Measurements from ENCODE around the gene MAP3K14.

The MAP3K14 gene

DNA sequence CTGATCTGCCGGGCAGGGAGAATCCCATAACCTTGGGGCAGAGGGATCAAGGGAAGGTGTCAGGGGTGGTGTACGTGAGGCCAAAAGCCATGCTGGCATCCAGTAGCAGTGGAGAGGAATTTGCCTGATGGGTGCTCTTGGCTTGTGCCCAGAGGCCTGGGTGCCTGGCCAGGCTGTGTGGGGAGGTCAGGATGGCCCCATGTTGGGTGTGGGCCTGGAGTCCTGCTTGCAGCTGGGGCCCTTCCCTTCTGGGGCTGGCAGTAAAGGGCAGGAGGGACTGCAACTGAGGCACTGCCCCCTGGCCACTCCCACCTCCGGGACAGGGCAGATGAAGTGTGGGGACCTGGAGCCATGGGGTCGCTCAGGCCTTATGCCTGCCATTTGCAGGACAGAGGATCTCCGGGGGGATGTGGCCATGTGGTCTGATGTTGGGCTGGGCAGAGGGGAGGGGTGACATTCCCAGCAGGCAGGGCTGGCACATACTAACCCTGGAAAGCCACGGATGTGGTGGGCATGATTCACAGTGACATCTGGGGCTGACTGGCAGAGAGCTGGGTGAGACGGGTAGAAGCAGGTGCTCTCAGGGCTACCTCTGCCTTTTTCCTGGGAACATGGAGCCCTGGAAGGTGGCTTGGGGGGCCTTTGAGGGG, 91.6 kb downstream of the MAP3K14 start:
- Histone ChIP-seq H3K9ac (ENCODE audit: insufficient read length) (no peak overlapping the region), H3K9me3 (ENCODE audit: low read depth, low read length) (no peaks in the 10 kb centered on the region), H3K4me3 (no peak overlapping the region), H3K36me3 (ENCODE audit: insufficient read depth, low read length) (no peaks in the 10 kb centered on the region), H3K27ac (no peak overlapping the region)
- DNase-seq (ENCODE audit: low read depth, low spot score), result no peak
- TF ChIP-seq FOXP2 (optimal IDR thresholded peaks at IDR 0.05; ENCODE audit: control extremely low read depth, extremely low read length, insufficient read depth), result no peak
- TF ChIP-seq EZH2 (IDR thresholded peaks at IDR 0.05), result no peak
- no peak for TF ChIP-seq POLR2AphosphoS5 (IDR thresholded peaks at IDR 0.05; ENCODE audit: borderline replicate concordance, low read depth, low read length)

DNA sequence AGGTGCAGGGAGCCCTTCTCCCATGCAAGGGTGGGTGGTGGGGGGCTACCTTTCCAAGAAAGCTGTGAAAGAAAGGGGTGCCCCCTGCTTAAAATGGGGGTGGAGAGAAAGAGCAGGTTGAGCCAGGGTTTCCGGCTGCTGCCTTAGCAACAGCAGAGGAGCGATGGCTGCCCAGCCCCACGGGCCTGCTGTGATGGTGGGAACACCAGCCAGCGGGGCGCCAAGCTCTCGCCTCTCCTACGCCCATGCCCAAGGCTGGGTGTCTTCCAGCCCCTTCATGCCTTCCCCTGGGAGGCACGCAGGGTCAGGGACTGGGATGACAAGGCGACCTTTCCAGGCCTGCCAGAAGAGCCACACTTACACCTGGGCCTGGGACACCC, 92.2 kb downstream of the MAP3K14 start:
- Histone ChIP-seq H3K9me3 (ENCODE audit: low read depth, low read length) (no peaks in the 10 kb centered on the region), H3K27ac (no peak overlapping the region), H3K9ac (ENCODE audit: insufficient read length) (no peak overlapping the region), H3K4me3 (no peak overlapping the region), H3K36me3 (ENCODE audit: insufficient read depth, low read length) (no peaks in the 10 kb centered on the region)
- TF ChIP-seq EZH2 (IDR thresholded peaks at IDR 0.05) (no peak), POLR2AphosphoS5 (IDR thresholded peaks at IDR 0.05; ENCODE audit: borderline replicate concordance, low read depth, low read length) (no peak), FOXP2 (optimal IDR thresholded peaks at IDR 0.05; ENCODE audit: control extremely low read depth, extremely low read length, insufficient read depth) (no peak)
- DNase-seq (ENCODE audit: low read depth, low spot score), result no peak

DNA sequence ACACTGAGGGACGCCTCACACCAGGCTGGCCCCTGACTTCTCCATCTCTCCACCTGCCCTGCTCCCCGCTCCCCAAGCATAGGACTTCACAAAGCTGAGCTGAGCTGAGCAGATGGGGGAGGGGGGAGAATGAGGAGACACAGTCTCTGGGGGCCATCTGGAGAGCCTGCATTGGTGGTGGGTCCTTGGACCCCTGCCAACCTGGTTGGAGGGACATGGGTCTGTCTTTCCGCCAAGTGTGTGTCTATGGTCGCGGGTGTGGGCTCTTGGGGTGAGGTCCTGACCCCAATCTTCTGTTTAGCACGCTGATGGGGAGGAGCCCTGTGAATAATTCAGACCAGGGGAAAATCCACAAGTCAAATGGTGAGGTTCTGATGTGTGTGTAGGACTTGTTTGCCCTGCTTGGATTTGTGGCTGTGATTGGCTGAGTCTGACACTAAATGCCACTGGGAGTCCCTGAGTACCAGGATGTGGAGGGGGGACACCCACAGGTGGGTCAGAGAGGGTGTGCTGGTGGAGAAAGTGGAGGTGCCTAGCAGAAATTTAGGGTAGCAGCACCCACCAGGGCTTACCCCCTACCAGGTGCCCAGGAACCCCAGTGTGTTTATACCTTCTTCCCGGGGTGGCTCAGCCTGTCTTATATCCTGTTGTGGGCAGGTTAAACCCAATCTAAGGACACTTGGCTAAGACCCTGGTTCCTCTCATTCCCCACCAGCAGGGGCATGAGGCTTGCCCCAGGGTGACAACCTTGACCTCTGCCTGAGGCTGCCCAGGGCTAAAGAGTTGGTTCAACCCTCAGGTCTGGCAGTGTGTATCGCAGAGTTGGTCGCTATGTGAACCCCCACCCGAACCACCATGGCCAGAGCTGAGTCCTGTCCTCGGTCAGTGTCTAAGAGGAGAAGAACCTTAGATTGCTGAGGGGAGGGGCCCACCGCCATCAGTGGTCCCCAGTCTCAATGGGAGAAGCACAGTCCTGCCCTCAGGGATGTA, 93.0 kb downstream of the MAP3K14 start:
- Histone ChIP-seq H3K4me3 (peak overlapping the region; percentile 76; the same call in 1 of the 2 replicates), H3K9ac (ENCODE audit: insufficient read length) (no peak overlapping the region), H3K27ac (no peak overlapping the region), H3K9me3 (ENCODE audit: low read depth, low read length) (no peaks in the 10 kb centered on the region), H3K36me3 (ENCODE audit: insufficient read depth, low read length) (no peaks in the 10 kb centered on the region)
- TF ChIP-seq POLR2AphosphoS5 (IDR thresholded peaks at IDR 0.05; ENCODE audit: borderline replicate concordance, low read depth, low read length) (no peak), EZH2 (IDR thresholded peaks at IDR 0.05) (no peak), FOXP2 (optimal IDR thresholded peaks at IDR 0.05; ENCODE audit: control extremely low read depth, extremely low read length, insufficient read depth) (no peak)
- no peak for DNase-seq (ENCODE audit: low read depth, low spot score)

- TF ChIP-seq EZH2 (IDR thresholded peaks at IDR 0.05), result no peak
- H3K36me3 ChIP-seq (ENCODE audit: insufficient read depth, low read length), result no peaks in the 10 kb centered on the region
- DNase-seq (ENCODE audit: low read depth, low spot score), result no peak
- H3K27ac ChIP-seq, result no peak overlapping the region
- peak overlapping the region; percentile 76 for H3K4me3 ChIP-seq
- H3K9ac ChIP-seq (ENCODE audit: insufficient read length), result no peak overlapping the region
- H3K9me3 ChIP-seq (ENCODE audit: low read depth, low read length), result no peaks in the 10 kb centered on the region
Measured at GRCh38 chr17:45222996-45223538, 93.8 kb downstream of the MAP3K14 start.

- Histone ChIP-seq H3K4me3 (peak overlapping the region; percentile 76), H3K27ac (no peak overlapping the region)
- DNase-seq (ENCODE audit: low read depth, low spot score), result no peak
Measured at GRCh38 chr17:45222289-45222995, 94.4 kb downstream of the MAP3K14 start.

DNA sequence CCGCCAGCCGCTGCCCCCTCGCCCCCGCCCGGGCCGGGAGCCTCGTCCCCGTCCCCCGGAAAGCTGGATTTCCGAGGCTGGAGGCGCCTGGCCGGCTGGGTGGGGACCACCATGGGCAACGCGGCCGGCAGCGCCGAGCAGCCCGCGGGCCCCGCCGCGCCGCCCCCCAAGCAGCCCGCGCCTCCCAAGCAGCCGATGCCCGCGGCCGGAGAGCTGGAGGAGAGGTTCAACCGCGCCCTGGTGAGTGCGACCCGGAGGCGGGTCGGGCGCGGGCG, 94.9 kb downstream of the MAP3K14 start:
- H3K9ac ChIP-seq (ENCODE audit: insufficient read length), result no peak overlapping the region
- peak overlapping the region; percentile 76 for H3K4me3 ChIP-seq
- no peak for DNase-seq (ENCODE audit: low read depth, low spot score)
- no peaks in the 10 kb centered on the region for H3K36me3 ChIP-seq (ENCODE audit: insufficient read depth, low read length)
- no peaks in the 10 kb centered on the region for H3K9me3 ChIP-seq (ENCODE audit: low read depth, low read length)
- no peak for TF ChIP-seq EZH2 (IDR thresholded peaks at IDR 0.05)
- no peak for TF ChIP-seq POLR2AphosphoS5 (IDR thresholded peaks at IDR 0.05; ENCODE audit: borderline replicate concordance, low read depth, low read length)
- no peak for TF ChIP-seq FOXP2 (optimal IDR thresholded peaks at IDR 0.05; ENCODE audit: control extremely low read depth, extremely low read length, insufficient read depth)
- no peak overlapping the region for H3K27ac ChIP-seq

More at GRCh38 chr17:45222289-45222995, 94.4 kb downstream of the MAP3K14 start:
- Histone ChIP-seq H3K9me3 (ENCODE audit: low read depth, low read length) (no peaks in the 10 kb centered on the region), H3K36me3 (ENCODE audit: insufficient read depth, low read length) (no peaks in the 10 kb centered on the region), H3K9ac (ENCODE audit: insufficient read length) (no peak overlapping the region)
- no peak for TF ChIP-seq POLR2AphosphoS5 (IDR thresholded peaks at IDR 0.05; ENCODE audit: borderline replicate concordance, low read depth, low read length)
- TF ChIP-seq FOXP2 (optimal IDR thresholded peaks at IDR 0.05; ENCODE audit: control extremely low read depth, extremely low read length, insufficient read depth), result no peak
- TF ChIP-seq EZH2 (IDR thresholded peaks at IDR 0.05), result no peak

GRCh38 chr17:45221081-45222013, 95.5 kb downstream of the MAP3K14 start, which contains the start of gene FMNL1:
Gene FMNL1, plus strand, starts transcription at chr17:45221885. Its CDS starts 240 bp downstream, at chr17:45222125.
- Histone ChIP-seq H3K27ac (no peak within 1 kb of the TSS), H3K9ac (ENCODE audit: insufficient read length) (no peak within 1 kb of the TSS)
- TF ChIP-seq EZH2 (IDR thresholded peaks at IDR 0.05) (no peak), FOXP2 (optimal IDR thresholded peaks at IDR 0.05; ENCODE audit: control extremely low read depth, extremely low read length, insufficient read depth) (no peak), POLR2AphosphoS5 (IDR thresholded peaks at IDR 0.05; ENCODE audit: borderline replicate concordance, low read depth, low read length) (no peak)

More at GRCh38 chr17:45221081-45222013, 95.5 kb downstream of the MAP3K14 start, which contains the start of gene FMNL1:
- no peaks in the 10 kb centered on the region for H3K36me3 ChIP-seq (ENCODE audit: insufficient read depth, low read length)
- H3K9me3 ChIP-seq (ENCODE audit: low read depth, low read length), result no peaks in the 10 kb centered on the region
- DNase-seq (ENCODE audit: low read depth, low spot score), result no peak
- peak within 1 kb of the TSS; percentile 76 for H3K4me3 ChIP-seq

Measured in SK-N-MC (cell line).